Stimulated activated CD8-positive, alpha-beta memory T cell treated with anti-CD3 and anti-CD28 coated beads, Interleukin-15, amount 100 ng/mL, for 48 hours (primary cell): ENCODE measurements around the gene TFEB.

Experiments
- DNase-seq, 2 donors: peaks; one replicate each; pipeline ENCODE4 v3.0.0-alpha.2; 2020; ENCODE audit warnings: low read depth in 2 of 2

Gene TFEB

DNA sequence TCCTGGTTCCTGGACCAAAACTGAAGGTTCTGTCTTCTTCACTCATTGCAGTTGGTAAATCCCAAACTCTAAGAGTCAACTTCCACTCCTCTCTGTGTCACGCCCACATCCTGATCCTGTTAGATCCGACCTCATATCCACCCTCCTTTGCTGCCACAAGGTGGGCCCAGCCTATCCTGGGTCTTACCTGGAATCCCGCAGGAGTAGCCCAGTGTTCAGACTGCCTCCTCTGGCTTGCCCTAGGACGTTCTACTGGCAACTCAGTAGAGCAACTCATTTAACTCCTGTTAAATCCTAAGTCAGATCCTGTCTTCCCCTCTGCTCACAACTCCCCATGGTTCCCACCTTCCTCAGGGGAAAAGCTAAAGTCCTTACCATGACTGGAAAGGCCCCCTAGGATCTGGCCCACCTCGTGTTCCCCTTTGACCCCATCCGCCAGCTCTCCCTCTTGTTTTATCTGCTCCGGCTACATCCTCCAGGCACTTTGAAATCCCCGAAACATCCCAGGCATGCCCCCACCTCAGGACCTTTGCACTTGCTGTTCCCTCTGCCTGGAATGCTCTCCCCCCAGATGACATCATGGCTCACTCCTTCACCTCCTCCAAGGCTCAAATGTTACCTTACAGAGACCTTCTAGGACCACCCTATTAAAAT, 43.9 kb downstream of the TFEB start:
- no peak for DNase-seq

GRCh38 chr6:41690541-41691330, 44.7 kb downstream of the TFEB start:
- no peak for DNase-seq

- DNase-seq, result no peak
Observed at GRCh38 chr6:41689171-41690008, 46.0 kb downstream of the TFEB start.

DNA sequence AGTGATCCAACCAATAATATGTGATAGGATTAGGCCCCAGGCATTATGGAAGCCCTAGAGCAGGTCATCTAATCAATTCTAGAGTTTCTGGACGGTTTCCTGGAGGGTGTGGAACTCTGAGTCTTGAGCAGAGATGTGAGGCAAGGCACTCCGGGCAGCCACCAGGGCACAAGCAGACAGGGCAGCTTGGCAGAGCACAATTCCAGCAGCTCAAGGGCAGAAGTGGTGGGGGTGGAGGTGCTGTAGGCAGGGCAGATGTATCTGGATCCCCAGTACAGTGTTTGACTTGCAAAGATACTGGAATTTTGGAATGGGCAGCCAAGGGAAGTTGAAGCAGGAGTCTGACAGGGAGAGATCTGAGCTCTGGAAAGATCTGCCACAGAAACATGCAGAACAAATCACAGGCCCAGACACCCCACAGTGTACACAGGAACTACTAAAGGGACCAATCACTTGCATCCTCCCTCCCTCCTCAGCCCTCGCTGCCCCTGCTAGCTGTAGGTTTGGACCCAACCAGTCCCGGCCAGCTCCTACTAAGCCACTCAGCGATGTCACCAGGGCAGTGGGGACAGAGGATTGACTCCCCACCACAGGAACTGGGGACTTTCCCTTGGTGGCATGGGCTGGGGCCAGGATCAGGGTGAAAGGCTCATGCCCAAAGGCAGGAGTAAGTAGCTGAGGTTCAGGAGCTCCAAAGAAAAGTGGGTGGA, 47.0 kb downstream of the TFEB start:
- no peak for DNase-seq

GRCh38 chr6:41687501-41688175, 47.8 kb downstream of the TFEB start:
- no peak for DNase-seq

GRCh38 chr6:41685641-41686380, 49.6 kb downstream of the TFEB start:
- DNase-seq, result no peak

GRCh38 chr6:41684311-41685180, 50.9 kb downstream of the TFEB start:
- DNase-seq, result no peak

GRCh38 chr6:41683523-41684310, 51.7 kb downstream of the TFEB start:
- DNase-seq, result peak; percentile 68 to 71

DNA sequence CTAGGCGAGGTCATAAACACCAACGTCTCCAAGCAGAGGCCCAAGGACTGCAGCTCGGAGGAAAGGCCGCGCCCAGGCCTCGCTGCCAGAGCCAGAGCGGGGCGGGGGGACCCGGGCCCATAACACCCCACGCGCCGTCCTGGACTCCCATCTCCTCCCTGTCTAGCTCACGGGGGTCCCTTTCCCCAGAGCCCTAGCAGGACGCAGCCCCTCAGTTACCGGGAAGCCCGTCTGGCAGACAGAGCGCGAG, 52.2 kb downstream of the TFEB start:
- no peak for DNase-seq

DNA sequence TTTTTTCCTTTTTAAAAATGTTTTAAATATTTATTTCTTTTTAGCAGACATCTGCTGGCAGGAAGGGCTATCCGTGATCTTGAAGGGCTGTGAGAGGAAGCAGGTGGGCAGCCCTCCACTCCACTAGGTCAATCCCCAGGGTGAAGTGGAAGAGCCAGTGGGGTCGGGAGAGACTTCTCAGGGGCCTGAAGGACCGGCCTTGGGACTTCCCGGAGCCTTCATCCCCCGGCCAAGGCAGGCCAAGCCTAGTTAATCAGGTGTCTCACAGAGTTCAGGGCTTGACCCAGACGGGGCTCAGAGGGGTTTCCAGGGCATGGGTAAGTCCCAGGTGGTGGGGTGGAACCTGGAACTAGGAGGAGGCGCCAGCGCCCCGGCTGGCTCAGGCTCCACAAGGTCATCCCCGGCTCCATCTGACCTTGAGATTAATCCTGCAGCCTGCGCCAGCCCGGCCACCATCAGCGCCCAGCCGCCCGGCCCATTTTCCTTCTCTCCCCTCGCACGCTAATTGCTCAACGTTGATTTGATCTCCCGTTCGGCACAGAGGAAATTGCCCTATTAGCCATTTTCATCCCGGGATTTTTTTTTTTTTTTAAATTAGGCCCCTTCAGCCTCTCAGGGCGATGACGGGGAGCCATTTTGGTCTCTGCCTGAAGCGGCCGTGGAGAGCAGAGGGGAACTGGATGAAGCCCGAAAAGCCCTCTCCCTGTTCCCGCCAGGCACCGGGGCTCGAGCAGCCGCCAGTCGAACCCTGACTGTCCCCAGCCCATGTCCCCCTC, 52.7 kb downstream of the TFEB start:
- no peak for DNase-seq

GRCh38 chr6:41682056-41682477, 53.3 kb downstream of the TFEB start:
- DNase-seq, result peak; percentile 56 to 59

DNA sequence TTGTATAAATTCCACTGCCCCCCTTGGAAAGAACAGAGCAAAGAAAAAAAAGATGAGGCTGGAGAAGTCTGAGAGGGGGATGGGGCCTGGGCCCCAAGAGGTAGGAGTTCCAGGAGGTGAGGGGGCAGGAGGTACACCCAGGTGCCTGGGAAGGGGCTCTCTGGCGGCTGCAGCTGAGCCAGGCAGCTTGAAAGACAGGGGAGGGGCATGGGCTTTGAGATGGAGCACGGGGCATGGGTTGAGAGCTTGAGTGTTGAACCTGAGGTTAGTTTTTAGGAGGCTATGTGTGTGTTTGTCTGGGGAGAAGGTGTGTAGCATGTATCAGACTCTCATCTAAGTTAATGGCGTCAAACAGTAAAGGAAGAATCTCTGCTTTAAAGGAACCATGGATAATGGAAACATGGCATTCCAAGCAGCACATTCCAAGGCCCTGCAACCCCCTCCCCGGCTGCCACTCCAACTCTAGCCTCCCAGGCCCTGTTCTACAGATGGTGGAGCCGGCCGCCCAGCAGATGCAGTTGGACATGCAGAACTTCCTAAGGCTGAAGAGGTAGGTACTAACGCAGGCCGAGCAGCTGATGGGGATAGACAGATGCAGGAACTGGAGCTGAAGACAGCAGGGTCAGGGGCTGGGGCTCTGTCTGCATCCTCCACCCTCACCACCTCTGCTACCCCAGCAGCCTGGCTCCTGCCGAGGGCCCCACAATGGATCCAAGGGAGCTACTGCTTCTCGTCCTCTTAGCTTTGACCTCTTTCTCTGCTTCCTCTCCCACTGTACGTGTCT, 55.0 kb downstream of the TFEB start:
- DNase-seq, result no peak

DNA sequence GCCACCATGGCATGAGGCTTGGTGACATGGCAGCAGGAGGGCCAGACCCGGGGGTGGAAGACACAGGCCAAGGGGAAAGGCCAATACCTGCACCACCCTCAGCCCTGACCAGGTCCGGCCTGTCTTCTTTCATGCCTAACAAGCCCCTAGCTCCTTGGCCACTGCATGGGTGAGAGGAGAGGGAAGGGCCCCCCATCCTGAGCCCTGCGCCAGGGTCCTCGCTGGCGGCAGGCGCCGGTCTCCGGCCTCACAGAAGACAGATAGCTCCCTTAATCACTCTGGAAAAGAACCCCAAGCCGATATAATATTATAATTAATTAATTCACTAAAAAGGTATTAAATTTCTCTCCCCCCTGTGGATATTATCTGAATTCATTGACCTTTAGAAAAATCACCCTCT, 55.7 kb downstream of the TFEB start:
- no peak for DNase-seq

DNA sequence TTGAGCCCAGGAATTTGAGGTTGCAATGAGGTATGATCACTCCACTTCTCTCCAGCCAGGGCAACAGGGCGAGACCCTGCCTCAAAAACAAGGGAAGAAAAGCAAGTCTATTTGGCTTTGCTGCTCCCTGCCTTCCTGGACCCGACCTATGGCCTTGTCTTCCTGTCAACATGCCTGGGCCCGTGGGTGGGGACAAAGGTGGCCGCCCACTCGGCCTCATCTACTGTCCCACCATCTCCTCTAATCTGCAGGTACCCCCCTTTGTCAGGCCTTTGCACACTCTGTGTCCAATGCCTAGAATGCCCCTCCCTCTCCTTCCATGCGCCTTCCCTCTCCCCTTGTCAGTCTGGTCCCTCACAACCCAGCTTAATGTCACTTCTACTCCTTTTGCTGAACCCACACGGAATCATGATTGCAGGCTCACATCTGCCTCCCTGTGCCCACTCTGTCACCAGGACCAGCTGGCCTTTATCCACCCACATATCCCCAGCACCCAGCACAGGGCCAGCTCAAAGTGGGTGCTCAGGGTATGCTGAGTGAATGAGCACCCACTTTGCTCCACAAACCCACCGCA, 56.8 kb downstream of the TFEB start:
- no peak for DNase-seq

- DNase-seq, result no peak
Observed at GRCh38 chr6:41677124-41677921, 58.1 kb downstream of the TFEB start.

DNA sequence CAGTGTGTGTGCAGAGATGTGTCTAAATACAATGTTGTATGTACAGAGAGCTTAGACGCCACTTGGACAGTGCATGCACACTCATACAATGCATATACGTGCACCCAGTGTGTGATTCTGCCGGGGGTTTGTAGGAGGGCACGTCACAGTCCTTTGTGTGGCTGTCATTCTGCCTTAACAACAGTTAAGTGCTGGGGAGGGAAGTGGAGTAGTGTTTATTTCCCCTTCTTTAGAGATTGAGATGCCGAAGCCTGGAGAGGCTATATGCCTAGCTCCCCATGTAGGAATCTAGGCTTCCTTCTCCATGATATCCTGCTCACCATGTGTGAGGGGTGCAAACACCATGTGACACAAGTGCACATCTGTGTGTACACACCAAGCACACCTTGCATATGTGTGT, 59.0 kb downstream of the TFEB start:
- DNase-seq, result no peak
